ENCODE measurements around the gene GPR161. TPM values are rescaled to one million over a fixed set of nuclear protein-coding genes. Genes with fewer than 3 reads are reported as not detected.

GPR161 gene
- total and polyA plus RNA-seq, 2 experiments from 2014 or later, result 11.8 to 14.2 TPM

DNA sequence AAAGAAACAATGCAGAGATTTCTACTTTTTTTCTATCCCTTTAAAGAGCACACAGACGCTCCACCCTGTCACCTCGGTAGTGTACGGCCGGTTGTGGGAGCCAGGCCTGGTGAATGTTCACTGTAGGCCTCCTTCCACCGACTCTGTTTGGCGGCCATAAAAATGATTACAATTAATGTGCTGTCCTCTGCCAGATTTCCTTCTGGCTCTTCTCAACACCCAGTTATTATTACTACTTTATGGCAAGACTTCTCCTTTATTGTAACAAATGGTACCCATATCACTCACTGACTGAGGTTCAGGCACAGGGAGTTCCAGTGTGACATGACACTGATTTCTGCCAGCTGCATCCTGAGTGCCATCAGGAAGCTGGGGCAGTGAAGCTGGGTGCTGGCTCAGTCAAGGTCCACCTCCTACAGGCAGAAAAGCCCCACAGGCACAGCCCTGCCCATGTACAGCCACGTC is 37.4 kb downstream of the GPR161 start:
- Histone ChIP-seq H3K4me3 (no peak overlapping the region), H3K27ac (no peak overlapping the region), H3K9ac (no peak overlapping the region), H3K4me1 (ENCODE audit: insufficient read depth) (no peaks in the 10 kb centered on the region), H3K36me3 (ENCODE audit: low read depth) (no peaks in the 10 kb centered on the region), H3F3A (ENCODE audit: insufficient read depth) (no peaks in the 10 kb centered on the region), H3K4me2 (ENCODE audit: unreplicated experiment) (no peak overlapping the region), H3K9me3 (ENCODE audit: low read depth) (no peaks in the 10 kb centered on the region), H3K27me3 (replicated peaks; ENCODE audit: insufficient read depth) (no peaks in the 10 kb centered on the region), H3K79me2 (ENCODE audit: insufficient read depth) (no peaks in the 10 kb centered on the region), H3K9me2 (ENCODE audit: insufficient read depth) (no peaks in the 10 kb centered on the region), H4K20me1 (ENCODE audit: insufficient read depth) (no peaks in the 10 kb centered on the region), H2AFZ (no peak overlapping the region)
- WGBS, 2 experiments (ENCODE audit: low coverage in 1 of 2, low lambda C conversion rate in 2 of 2, missing lambda C conversion rate in 2 of 2), result 67 to 69% methylated on average over 7 of the region's 7 CpGs
- no peak for TF ChIP-seq EZH2 (IDR thresholded peaks at IDR 0.05; ENCODE audit: insufficient read depth, poor library complexity, severe bottlenecking)
- no peak for TF ChIP-seq EZH2phosphoT487 (IDR thresholded peaks at IDR 0.05; ENCODE audit: insufficient read depth, low read depth)
- in situ Hi-C loops (cut with MboI), result no loop called here
- no peak for DNase-seq

DNA sequence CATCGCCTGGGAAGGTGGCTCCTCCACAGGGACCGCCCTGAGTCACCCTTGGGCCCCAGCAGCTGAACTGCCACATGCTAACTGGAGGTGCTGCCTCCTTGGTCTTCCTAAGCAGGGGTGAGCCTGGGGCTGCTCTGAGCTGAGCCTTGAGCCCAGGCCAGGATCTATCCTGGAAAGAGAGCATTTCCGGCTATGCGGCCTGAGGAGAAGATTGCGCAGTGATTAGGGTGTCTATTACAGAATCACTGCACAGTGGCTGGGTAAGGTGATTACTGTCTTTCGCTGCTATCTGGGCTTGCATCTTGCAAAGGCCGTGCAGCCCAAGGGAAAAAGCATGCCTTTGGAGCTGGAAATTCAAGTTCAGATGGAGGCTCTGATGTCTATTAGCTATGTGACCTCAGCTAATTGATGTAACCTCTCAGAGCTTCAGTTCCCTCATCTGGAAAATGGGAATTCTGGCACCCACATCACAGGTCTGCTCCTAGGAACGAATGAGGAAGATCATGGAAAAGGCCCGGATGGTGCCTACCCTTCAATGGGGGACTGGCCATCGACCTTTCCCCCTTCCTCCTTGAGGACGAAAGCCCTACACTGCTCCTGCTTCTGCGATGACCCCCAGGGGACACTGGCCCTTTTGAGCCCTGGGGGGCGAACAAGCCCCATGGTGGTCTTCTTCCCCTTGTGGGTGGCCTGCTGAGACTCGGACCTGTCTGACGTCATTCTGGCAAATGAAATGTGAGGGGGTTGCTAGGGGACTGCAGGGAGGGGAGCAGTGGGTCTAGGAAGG is 38.0 kb downstream of the GPR161 start:
- H3K4me2 ChIP-seq (ENCODE audit: unreplicated experiment), result no peak overlapping the region
- no peak for TF ChIP-seq EZH2 (IDR thresholded peaks at IDR 0.05; ENCODE audit: insufficient read depth, poor library complexity, severe bottlenecking)
- TF ChIP-seq EZH2phosphoT487 (IDR thresholded peaks at IDR 0.05; ENCODE audit: insufficient read depth, low read depth), result no peak
- no peaks in the 10 kb centered on the region for H3K9me3 ChIP-seq (ENCODE audit: low read depth)
- no peak overlapping the region for H3K4me3 ChIP-seq
- in situ Hi-C loops (cut with MboI), result no loop called here
- H3F3A ChIP-seq (ENCODE audit: insufficient read depth), result no peaks in the 10 kb centered on the region
- no peak overlapping the region for H3K9ac ChIP-seq
- no peak for DNase-seq
- H3K9me2 ChIP-seq (ENCODE audit: insufficient read depth), result no peaks in the 10 kb centered on the region
- no peak overlapping the region for H2AFZ ChIP-seq
- no peak overlapping the region for H3K27ac ChIP-seq
- no peaks in the 10 kb centered on the region for H3K36me3 ChIP-seq (ENCODE audit: low read depth)
- 94 to 95% methylated on average over 14 to 15 of the region's 15 CpGs for WGBS, 2 experiments (ENCODE audit: low coverage in 1 of 2, low lambda C conversion rate in 2 of 2, missing lambda C conversion rate in 2 of 2)
- H4K20me1 ChIP-seq (ENCODE audit: insufficient read depth), result no peaks in the 10 kb centered on the region
- no peaks in the 10 kb centered on the region for H3K4me1 ChIP-seq (ENCODE audit: insufficient read depth)
- H3K27me3 ChIP-seq (replicated peaks; ENCODE audit: insufficient read depth), result no peaks in the 10 kb centered on the region
- H3K79me2 ChIP-seq (ENCODE audit: insufficient read depth), result no peaks in the 10 kb centered on the region

DNA sequence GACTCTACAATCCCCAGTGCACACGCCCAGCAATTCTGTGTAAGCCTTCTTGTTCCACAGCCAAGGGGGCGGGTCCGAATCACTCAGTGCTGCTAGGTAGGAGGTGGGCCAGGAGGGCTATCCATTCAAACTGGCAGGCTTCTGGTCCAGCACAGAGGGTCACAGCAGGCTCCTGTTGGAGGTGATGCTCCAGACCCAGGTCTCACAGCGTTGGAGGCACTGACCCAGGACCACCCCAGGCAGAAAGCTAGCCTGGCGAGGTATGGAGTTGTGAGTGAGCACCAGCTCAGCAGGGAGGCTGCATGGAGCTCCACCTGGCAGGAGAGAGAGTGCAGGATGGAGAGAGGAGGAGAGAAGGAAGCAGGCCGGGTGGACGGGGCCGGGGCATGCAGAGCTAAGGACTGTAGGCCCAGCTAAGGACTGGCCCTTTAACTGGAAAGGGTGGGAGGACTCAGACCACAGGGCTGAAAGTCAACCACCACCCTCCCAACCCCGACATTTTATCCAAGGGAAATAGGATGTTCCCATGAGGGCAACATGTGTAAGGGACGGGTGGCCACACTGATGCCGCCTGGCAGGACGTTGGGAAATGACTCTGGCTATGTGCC is 38.7 kb downstream of the GPR161 start:
- Histone ChIP-seq H3K27me3 (replicated peaks; ENCODE audit: insufficient read depth) (no peaks in the 10 kb centered on the region), H3K79me2 (ENCODE audit: insufficient read depth) (no peaks in the 10 kb centered on the region), H3K4me3 (no peak overlapping the region), H3K9ac (no peak overlapping the region), H3K27ac (no peak overlapping the region), H3K9me2 (ENCODE audit: insufficient read depth) (no peaks in the 10 kb centered on the region), H4K20me1 (ENCODE audit: insufficient read depth) (no peaks in the 10 kb centered on the region), H3K9me3 (ENCODE audit: low read depth) (no peaks in the 10 kb centered on the region), H3K36me3 (ENCODE audit: low read depth) (no peaks in the 10 kb centered on the region), H2AFZ (no peak overlapping the region), H3K4me1 (ENCODE audit: insufficient read depth) (no peaks in the 10 kb centered on the region), H3K4me2 (ENCODE audit: unreplicated experiment) (no peak overlapping the region), H3F3A (ENCODE audit: insufficient read depth) (no peaks in the 10 kb centered on the region)
- 90 to 91% methylated on average over 9 to 12 of the region's 12 CpGs for WGBS, 2 experiments (ENCODE audit: low coverage in 1 of 2, low lambda C conversion rate in 2 of 2, missing lambda C conversion rate in 2 of 2)
- no peak for DNase-seq
- TF ChIP-seq EZH2 (IDR thresholded peaks at IDR 0.05; ENCODE audit: insufficient read depth, poor library complexity, severe bottlenecking), result no peak
- TF ChIP-seq EZH2phosphoT487 (IDR thresholded peaks at IDR 0.05; ENCODE audit: insufficient read depth, low read depth), result no peak
- in situ Hi-C loops (cut with MboI), result no loop called here

DNA sequence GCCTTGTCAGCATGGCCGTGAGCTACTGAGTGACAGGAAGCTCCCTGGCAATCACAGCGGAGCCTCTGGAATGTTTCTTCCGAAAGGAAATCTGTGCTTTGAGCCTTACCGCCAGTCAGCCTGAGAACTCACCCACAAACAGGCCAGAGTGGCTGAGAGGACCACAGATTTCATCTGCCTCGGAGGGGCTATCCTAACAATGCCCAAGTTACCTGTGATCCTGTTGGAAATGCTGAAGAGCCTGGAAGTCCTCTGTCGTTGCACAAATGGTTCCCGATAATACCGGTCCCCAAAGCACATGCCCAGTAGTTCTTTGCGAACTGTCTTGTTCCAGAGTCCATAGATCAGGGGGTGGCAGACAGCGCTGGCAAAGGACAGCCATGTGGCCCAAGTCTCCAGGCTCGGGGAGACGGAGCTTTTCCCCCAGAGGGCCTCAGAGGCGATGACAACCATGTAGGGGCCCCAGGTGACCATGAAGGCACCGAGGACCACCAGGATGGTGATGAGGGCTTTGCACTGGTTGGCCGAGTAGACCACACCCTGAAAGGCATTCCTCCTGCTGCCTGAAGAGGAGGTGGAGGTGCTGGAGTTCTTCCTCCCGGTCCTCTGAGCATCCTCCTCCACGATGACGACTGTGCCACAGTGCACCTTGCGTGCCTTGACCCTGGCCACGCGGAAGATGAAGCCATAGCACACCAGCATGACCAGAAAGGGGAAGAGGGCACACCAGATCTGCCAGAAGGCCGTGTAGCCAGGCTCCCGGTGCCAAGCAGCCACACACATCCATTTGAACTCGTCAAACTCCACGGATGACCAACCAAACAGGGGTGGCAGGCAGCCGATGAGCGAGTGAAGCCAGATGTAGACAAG is 40.2 kb downstream of the GPR161 start:
- no peaks in the 10 kb centered on the region for H3K36me3 ChIP-seq (ENCODE audit: low read depth)
- no peak overlapping the region for H3K27ac ChIP-seq
- H2AFZ ChIP-seq, result no peak overlapping the region
- no peaks in the 10 kb centered on the region for H3K9me2 ChIP-seq (ENCODE audit: insufficient read depth)
- TF ChIP-seq EZH2phosphoT487 (IDR thresholded peaks at IDR 0.05; ENCODE audit: insufficient read depth, low read depth), result no peak
- no peak for TF ChIP-seq EZH2 (IDR thresholded peaks at IDR 0.05; ENCODE audit: insufficient read depth, poor library complexity, severe bottlenecking)
- H3K4me3 ChIP-seq, result no peak overlapping the region
- WGBS, 2 experiments (ENCODE audit: low coverage in 1 of 2, low lambda C conversion rate in 2 of 2, missing lambda C conversion rate in 2 of 2), result 98 to 99% methylated on average over 27 of the region's 27 CpGs
- no peaks in the 10 kb centered on the region for H3F3A ChIP-seq (ENCODE audit: insufficient read depth)
- H4K20me1 ChIP-seq (ENCODE audit: insufficient read depth), result no peaks in the 10 kb centered on the region
- H3K27me3 ChIP-seq (replicated peaks; ENCODE audit: insufficient read depth), result no peaks in the 10 kb centered on the region
- H3K9me3 ChIP-seq (ENCODE audit: low read depth), result no peaks in the 10 kb centered on the region
- no peaks in the 10 kb centered on the region for H3K4me1 ChIP-seq (ENCODE audit: insufficient read depth)
- no peak for DNase-seq
- no peaks in the 10 kb centered on the region for H3K79me2 ChIP-seq (ENCODE audit: insufficient read depth)
- in situ Hi-C loops (cut with MboI), result no loop called here
- no peak overlapping the region for H3K9ac ChIP-seq
- no peak overlapping the region for H3K4me2 ChIP-seq (ENCODE audit: unreplicated experiment)
